GM19397 (cell line): ENCODE measurements around the gene GRIPAP1.

Experiments used
- ATAC-seq: cut with Tn5 transposase; IDR thresholded peaks from one replicate; pipeline ENCODE4 v1.9.1; 2021; ENCODE audit warnings: mild to moderate bottlenecking, moderate library complexity; ENCODE audit not compliant: unreplicated experiment

GRIPAP1 gene

DNA sequence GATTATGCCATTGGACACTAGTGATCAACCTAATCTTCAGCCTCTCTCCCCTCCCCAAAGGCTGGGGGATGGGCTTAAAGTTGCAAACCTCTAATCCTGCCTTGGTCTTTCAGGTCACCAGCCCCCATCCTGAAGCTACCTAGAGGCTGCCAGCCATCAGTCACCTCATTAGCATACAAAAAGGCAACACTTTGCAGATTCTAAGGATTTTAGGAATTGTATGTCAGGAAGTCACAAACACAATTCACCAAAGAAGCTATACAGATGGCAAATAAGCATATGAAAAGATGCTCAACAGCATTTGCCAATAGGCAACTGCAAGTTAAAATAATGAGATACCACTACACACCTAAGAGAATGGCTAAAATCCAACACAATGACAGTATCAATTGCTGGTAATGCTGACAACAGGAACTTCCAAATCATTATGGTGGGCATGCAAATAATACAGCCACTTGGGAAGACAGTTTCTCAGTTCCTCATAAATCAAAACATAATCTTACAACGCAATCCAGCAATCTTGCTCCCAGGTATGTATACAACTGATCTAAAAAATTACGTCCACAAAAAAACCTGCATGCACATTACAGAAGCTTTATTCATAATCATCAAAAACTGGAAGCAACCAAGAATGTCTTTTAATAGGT, 74.2 kb downstream of the GRIPAP1 start:
- no peak for ATAC-seq

GRCh38 chrX:48927123-48927522, 74.9 kb downstream of the GRIPAP1 start:
- ATAC-seq, result no peak

DNA sequence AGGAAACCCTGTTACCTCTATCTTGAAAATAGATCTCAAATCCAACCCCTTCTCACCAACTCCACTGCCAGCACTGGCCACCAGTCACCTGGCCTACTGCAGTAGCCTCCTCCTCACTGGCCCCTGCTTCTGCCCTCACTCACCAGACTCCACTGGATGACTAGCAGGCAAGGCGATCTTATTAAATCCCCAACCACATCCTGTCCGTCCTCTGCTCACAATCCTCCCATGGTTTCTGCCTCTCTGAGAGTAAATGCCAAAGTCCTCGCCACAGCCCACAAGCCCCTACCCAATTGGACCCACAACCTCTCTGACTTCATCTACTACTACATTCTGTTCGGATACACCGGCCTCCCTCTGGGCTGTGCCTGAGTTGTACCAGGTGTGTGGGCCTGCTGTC, 77.8 kb downstream of the GRIPAP1 start:
- ATAC-seq, result no peak

DNA sequence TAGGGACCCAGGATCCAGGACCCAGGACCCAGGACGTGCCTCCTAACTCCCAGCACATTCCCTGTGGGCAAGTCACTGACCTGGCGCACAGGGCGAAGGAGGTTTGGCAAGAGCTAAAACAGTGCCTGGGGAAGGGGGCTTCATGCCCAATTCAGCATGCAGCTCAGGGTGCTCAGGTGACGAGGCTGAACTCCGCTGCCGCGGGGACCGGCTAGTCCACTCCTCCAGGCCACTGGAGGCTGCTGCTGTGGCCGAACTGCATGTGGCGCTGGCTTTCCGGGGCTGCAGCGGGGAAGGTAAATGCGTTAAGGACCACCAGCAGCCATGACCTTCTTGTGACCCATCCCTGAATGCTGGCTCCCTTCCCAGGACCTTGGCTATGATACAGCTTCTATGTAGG, 78.3 kb downstream of the GRIPAP1 start:
- no peak for ATAC-seq
